ENCODE measurements around the gene C4orf50. TPM values are rescaled to one million over a fixed set of nuclear protein-coding genes. Genes with fewer than 3 reads are reported as not detected.
A peak's percentile ranks its signal among the peaks of the same experiment; 100 is the strongest.

C4orf50 gene
- total RNA-seq, 1 experiment from 2014 or later: 0.17 TPM

- no peak for DNase-seq
- H2AK5ac ChIP-seq (ENCODE audit: insufficient read length, low read length): no peak overlapping the region
- H2BK12ac ChIP-seq (ENCODE audit: insufficient read length, low read depth, low read length): no peak overlapping the region
- no peak overlapping the region for H2BK5ac ChIP-seq (ENCODE audit: insufficient read length, low read length)
- WGBS (ENCODE audit: extremely low coverage, insufficient read length, low lambda C conversion rate): no CpG with 5 or more reads among the region's 30 CpGs
- H2BK15ac ChIP-seq (ENCODE audit: low read depth, low read length): no peak overlapping the region
- no peak overlapping the region for H4K91ac ChIP-seq (ENCODE audit: insufficient read length, low read depth, low read length)
- H3K79me2 ChIP-seq (ENCODE audit: insufficient read depth, low read length): no peaks in the 10 kb centered on the region
- H3T11ph ChIP-seq (ENCODE audit: low read length): no peak overlapping the region
- H4K5ac ChIP-seq (ENCODE audit: insufficient read length, low read depth, low read length): no peak overlapping the region
- no peak overlapping the region for H3K4ac ChIP-seq (ENCODE audit: low read depth, low read length)
- H3K4me1 ChIP-seq (ENCODE audit: insufficient read depth, low read length): no peaks in the 10 kb centered on the region
- no peak overlapping the region for H2BK20ac ChIP-seq (ENCODE audit: low read depth, low read length, poor library complexity, severe bottlenecking)
- Mint-ChIP-seq H3K36me3 (ENCODE audit: insufficient read depth in 1 of 3, low read depth in 3 of 3) (no peaks in the 10 kb centered on the region), H3K4me3 (no peak overlapping the region), H3K27ac (peak overlapping the region in 1 of 3 experiments; percentile 33; a peak in 1 of 7 replicates), H3K27me3 (ENCODE audit: low read depth) (peaks cover 2% of the 10 kb centered on the region), H3K9me3 (no peaks in the 10 kb centered on the region; a peak in 1 of 5 replicates), H3K4me1 (peaks cover 25 to 26% of the 10 kb centered on the region in 2 experiments)
- no peak overlapping the region for H2BK120ac ChIP-seq (ENCODE audit: low read depth, low read length, poor library complexity, severe bottlenecking)
- H3K79me1 ChIP-seq (ENCODE audit: insufficient read depth, low read depth, low read length, poor library complexity, severe bottlenecking): no peaks in the 10 kb centered on the region
- no peak for TF ChIP-seq CTCF (conservative IDR thresholded peaks at IDR 0.05)
- no peak overlapping the region for H3K27ac ChIP-seq (ENCODE audit: insufficient read length, low read depth, low read length)
- no peak overlapping the region for H3K4me2 ChIP-seq (ENCODE audit: insufficient read depth, insufficient read length, low read length)
- H4K20me1 ChIP-seq (ENCODE audit: control insufficient read depth, insufficient read depth, insufficient read length): no peaks in the 10 kb centered on the region
- no peak overlapping the region for H3K23ac ChIP-seq (ENCODE audit: insufficient read length, low read depth, low read length)
- no peak overlapping the region for H3K18ac ChIP-seq (ENCODE audit: insufficient read length, low read depth, low read length)
- H3K27me3 ChIP-seq (ENCODE audit: insufficient read depth, low read length): no peaks in the 10 kb centered on the region
- no peaks in the 10 kb centered on the region for H3K23me2 ChIP-seq (ENCODE audit: insufficient read length, low read depth, low read length, poor library complexity, severe bottlenecking)
- H3K56ac ChIP-seq (ENCODE audit: insufficient read length, low read depth, low read length): no peak overlapping the region
- H2AFZ ChIP-seq (ENCODE audit: low read length): no peak overlapping the region
- H3K14ac ChIP-seq (ENCODE audit: insufficient read depth, low read length): no peak overlapping the region; the same call in 1 of the 2 replicates
- H3K9ac ChIP-seq (ENCODE audit: extremely low read depth, insufficient read length, low read length): no peak overlapping the region
- no peaks in the 10 kb centered on the region for H3K9me3 ChIP-seq (ENCODE audit: control insufficient read depth, low read depth, low read length)
- no peak overlapping the region for H4K8ac ChIP-seq (replicated peaks; ENCODE audit: insufficient read length, low read depth, low read length)
Observed at GRCh38 chr4:6022607-6023288, 4.5 kb upstream of the C4orf50 start.

All from H9 (cell line).